Osteoblast (primary cell): ENCODE results near the gene ELOVL6. TPM values are rescaled to one million over a fixed set of nuclear protein-coding genes. Genes with fewer than 3 reads are reported as not detected.
A peak's percentile ranks its signal among the peaks of the same experiment; 100 is the strongest.

Source experiments
- DNase-seq: peaks from one replicate; pipeline ENCODE4 v3.0.0; 2011; ENCODE audit warnings: low spot score, mixed read lengths; ENCODE audit not compliant: insufficient read length; ENCODE audit errors: missing footprints
- H2AFZ ChIP-seq: 2 replicates; pipeline ENCODE4 v1.6.0; 2011; ENCODE audit warnings: mild to moderate bottlenecking, low read length
- H3K27ac ChIP-seq: 2 replicates; pipeline ENCODE4 v1.5.1; 2011; ENCODE audit warnings: mild to moderate bottlenecking, low read depth, low read length, moderate library complexity
- H3K27me3 ChIP-seq: 2 replicates; pipeline ENCODE4 v1.6.0; 2012; ENCODE audit warnings: mild to moderate bottlenecking, control low read depth, inconsistent platforms, low read length, moderate library complexity; ENCODE audit not compliant: insufficient read depth
- H3K36me3 ChIP-seq: 2 replicates; pipeline ENCODE4 v1.5.1; 2011; ENCODE audit warnings: mild to moderate bottlenecking, low read length, control low read depth, moderate library complexity; ENCODE audit not compliant: insufficient read depth
- H3K4me1 ChIP-seq: 2 replicates; pipeline ENCODE4 v1.5.1; 2011; ENCODE audit warnings: mild to moderate bottlenecking, low read length, control low read depth, moderate library complexity; ENCODE audit not compliant: insufficient read depth
- H3K4me2 ChIP-seq: 2 replicates; pipeline ENCODE4 v1.6.0; 2011; ENCODE audit warnings: mild to moderate bottlenecking, low read length; ENCODE audit not compliant: insufficient read depth
- H3K4me3 ChIP-seq: fragments of 200-600 bp; sonication (generic); 3 replicates; pipeline ENCODE4 v1.5.1; 2012; ENCODE audit warnings: mild to moderate bottlenecking, low read length, inconsistent platforms; ENCODE audit not compliant: insufficient read depth
- H3K79me2 ChIP-seq: 2 replicates; pipeline ENCODE4 v1.6.0; 2012; ENCODE audit warnings: mild to moderate bottlenecking, low read length, control low read depth, inconsistent platforms; ENCODE audit not compliant: insufficient read depth
- H3K9me3 ChIP-seq: 2 replicates; pipeline ENCODE4 v1.5.1; 2011; ENCODE audit warnings: low read depth, low read length, control low read depth
- H4K20me1 ChIP-seq: 2 replicates; pipeline ENCODE4 v1.6.0; 2012; ENCODE audit warnings: mild to moderate bottlenecking, low read length, control low read depth; ENCODE audit not compliant: insufficient read depth
- CTCF ChIP-seq: IDR thresholded peaks from 2 replicates; pipeline ENCODE4 v1.5.1; 2011; ENCODE audit warnings: mild to moderate bottlenecking, low read depth, low read length, moderate library complexity; ENCODE audit errors: extremely low read depth
- total RNA-seq: library from RNA; depleted of rRNA; stranded (reverse); fragments of >200 nt; gene quantifications from 2 replicates; pipeline ENCODE4 v1.2.3, GENCODE V29; 2012

The ELOVL6 gene
- total RNA-seq, 1 donor, result 12.7 TPM

- DNase-seq, result no peak
- TF ChIP-seq CTCF, result no peak
Measured at GRCh38 chr4:110155654-110156053, 42.8 kb downstream of the ELOVL6 start.

GRCh38 chr4:110154582-110154981 is 43.8 kb downstream of the ELOVL6 start:
- no peaks in the 10 kb centered on the region for H3K9me3 ChIP-seq
- no peaks in the 10 kb centered on the region for H4K20me1 ChIP-seq
- no peak overlapping the region for H3K27ac ChIP-seq
- H2AFZ ChIP-seq, result no peak overlapping the region
- no peak for TF ChIP-seq CTCF
- H3K79me2 ChIP-seq, result peaks cover 37% of the 10 kb centered on the region
- H3K4me1 ChIP-seq, result peaks cover 18% of the 10 kb centered on the region
- no peaks in the 10 kb centered on the region for H3K27me3 ChIP-seq
- H3K4me2 ChIP-seq, result no peak overlapping the region
- no peaks in the 10 kb centered on the region for H3K36me3 ChIP-seq
- no peak overlapping the region for H3K4me3 ChIP-seq
- DNase-seq, result no peak

More at GRCh38 chr4:110155654-110156053, 42.8 kb downstream of the ELOVL6 start:
- Histone ChIP-seq H3K9me3 (no peaks in the 10 kb centered on the region), H3K4me3 (no peak overlapping the region), H2AFZ (no peak overlapping the region), H3K36me3 (no peaks in the 10 kb centered on the region), H3K4me2 (peak overlapping the region; percentile 10), H4K20me1 (no peaks in the 10 kb centered on the region), H3K4me1 (peaks cover 28% of the 10 kb centered on the region), H3K27me3 (no peaks in the 10 kb centered on the region), H3K79me2 (peaks cover 46% of the 10 kb centered on the region), H3K27ac (no peak overlapping the region)

- no peaks in the 10 kb centered on the region for H3K27me3 ChIP-seq
- H2AFZ ChIP-seq, result no peak overlapping the region
- no peak for TF ChIP-seq CTCF
- peaks cover 6% of the 10 kb centered on the region for H3K4me1 ChIP-seq
- no peak for DNase-seq
- peaks cover 33% of the 10 kb centered on the region for H3K79me2 ChIP-seq
- H3K4me2 ChIP-seq, result no peak overlapping the region
- H4K20me1 ChIP-seq, result no peaks in the 10 kb centered on the region
- H3K4me3 ChIP-seq, result no peak overlapping the region
- no peaks in the 10 kb centered on the region for H3K9me3 ChIP-seq
- H3K27ac ChIP-seq, result no peak overlapping the region
- H3K36me3 ChIP-seq, result no peaks in the 10 kb centered on the region
Measured at GRCh38 chr4:110152386-110152785, 46.0 kb downstream of the ELOVL6 start.

GRCh38 chr4:110149089-110149488 is 49.3 kb downstream of the ELOVL6 start:
- Histone ChIP-seq H3K4me2 (no peak overlapping the region), H3K79me2 (peaks cover 23% of the 10 kb centered on the region), H3K27me3 (no peaks in the 10 kb centered on the region), H3K36me3 (no peaks in the 10 kb centered on the region), H2AFZ (no peak overlapping the region), H3K4me3 (no peak overlapping the region), H3K9me3 (no peaks in the 10 kb centered on the region), H4K20me1 (peaks cover 3% of the 10 kb centered on the region), H3K4me1 (no peaks in the 10 kb centered on the region), H3K27ac (no peak overlapping the region)
- no peak for DNase-seq
- TF ChIP-seq CTCF, result no peak
